Omental fat pad (tissue), 4 donors: ENCODE measurements around the gene TTLL6. TPM values are rescaled to one million over a fixed set of nuclear protein-coding genes. Genes with fewer than 3 reads are reported as not detected.
"Not testable (repeated sequence)": the region's sequence is repeated elsewhere in the genome, so short reads cannot be mapped to it uniquely, and the experiment has no call there.

ENCODE experiments used
- ATAC-seq: fragments of 150-250 bp; one replicate; pipeline ENCODE4 v1.9.1; 2016; ENCODE audit warnings: mild to moderate bottlenecking, moderate library complexity; ENCODE audit not compliant: low FRiP score
- DNase-seq: peaks from one replicate; pipeline ENCODE4 v3.0.0-alpha.2; 2019; ENCODE audit warnings: low spot score
- total RNA-seq, 4 donors: library from RNA; depleted of rRNA; stranded (reverse); fragments of >200 nt; gene quantifications; one replicate each; pipeline ENCODE4 v1.1.0, GENCODE V29; 2016
- TF ChIP-seq, protein P1 (sequence below), 3 donors: fragments of 450-650 bp; IDR thresholded peaks; one replicate each; pipeline ENCODE4 v1.5.1; 2016 to 2017; ENCODE audit warnings: antibody characterized with exemption in 3 of 3, mild to moderate bottlenecking in 3 of 3, moderate library complexity in 2 of 3

Gene TTLL6
- total RNA-seq, 4 donors from 2014 or later, result 1.9 TPM; not detected in 3

DNA sequence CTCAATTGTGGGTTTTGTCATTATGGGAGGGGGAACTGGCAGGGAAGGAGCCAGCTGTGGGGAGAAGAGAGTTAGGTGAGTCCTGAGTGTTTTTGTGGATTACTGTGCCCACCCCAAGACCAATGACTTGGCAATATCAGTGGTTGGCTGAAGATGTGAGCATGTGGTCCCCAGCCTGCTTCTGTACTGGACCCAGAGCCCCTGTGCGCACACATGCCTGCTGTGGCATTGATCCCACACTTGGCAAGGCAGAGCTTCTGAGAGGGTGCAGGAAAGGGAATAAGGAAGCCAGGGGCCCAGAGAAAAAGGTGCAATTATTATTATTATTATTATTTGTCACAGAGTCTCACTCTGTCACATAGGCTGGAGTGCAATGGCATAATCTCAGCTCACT is 96.0 kb downstream of the TTLL6 start:
- TF ChIP-seq, protein P1, sequence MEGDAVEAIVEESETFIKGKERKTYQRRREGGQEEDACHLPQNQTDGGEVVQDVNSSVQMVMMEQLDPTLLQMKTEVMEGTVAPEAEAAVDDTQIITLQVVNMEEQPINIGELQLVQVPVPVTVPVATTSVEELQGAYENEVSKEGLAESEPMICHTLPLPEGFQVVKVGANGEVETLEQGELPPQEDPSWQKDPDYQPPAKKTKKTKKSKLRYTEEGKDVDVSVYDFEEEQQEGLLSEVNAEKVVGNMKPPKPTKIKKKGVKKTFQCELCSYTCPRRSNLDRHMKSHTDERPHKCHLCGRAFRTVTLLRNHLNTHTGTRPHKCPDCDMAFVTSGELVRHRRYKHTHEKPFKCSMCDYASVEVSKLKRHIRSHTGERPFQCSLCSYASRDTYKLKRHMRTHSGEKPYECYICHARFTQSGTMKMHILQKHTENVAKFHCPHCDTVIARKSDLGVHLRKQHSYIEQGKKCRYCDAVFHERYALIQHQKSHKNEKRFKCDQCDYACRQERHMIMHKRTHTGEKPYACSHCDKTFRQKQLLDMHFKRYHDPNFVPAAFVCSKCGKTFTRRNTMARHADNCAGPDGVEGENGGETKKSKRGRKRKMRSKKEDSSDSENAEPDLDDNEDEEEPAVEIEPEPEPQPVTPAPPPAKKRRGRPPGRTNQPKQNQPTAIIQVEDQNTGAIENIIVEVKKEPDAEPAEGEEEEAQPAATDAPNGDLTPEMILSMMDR (IDR thresholded peaks at IDR 0.05), result no peak
- no peak for DNase-seq
- ATAC-seq, result no peak

DNA sequence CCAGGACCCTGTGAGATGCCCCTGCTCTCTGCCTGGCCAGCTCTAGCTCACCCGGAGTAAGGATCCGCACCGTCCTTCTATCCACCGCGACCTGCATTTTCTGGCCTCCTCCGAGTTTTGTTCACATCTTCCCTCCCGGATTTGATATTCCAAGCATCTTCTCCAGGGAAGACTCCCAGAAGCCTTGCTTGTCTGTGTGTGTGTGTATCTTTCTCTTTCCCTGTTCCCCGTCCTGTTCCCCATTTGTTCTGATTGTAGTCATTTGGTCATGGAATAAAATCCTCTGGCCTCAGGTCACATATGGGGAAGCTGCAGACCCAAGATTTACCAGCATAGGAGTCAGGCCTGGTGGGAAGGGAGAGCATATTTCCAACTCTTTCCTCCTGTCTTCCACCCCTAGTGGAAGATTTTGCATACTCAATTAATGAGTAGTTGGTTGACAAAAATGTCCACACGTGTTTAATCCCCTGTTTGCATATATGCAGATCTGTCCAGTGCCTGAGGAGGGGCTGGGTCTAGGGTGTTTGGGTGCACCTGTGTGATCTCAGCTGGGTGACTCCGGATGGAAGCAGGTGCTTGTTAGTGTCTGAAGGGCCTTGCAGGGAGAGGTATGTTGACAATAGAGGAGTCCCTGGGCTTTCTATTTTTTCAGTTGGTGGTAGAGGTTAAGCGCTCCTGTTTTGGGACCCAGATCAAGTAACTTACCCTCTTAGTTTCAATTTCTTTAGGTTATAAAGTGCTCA is 96.6 kb downstream of the TTLL6 start:
- no peak for DNase-seq
- ATAC-seq, result no peak
- TF ChIP-seq, protein P1 (IDR thresholded peaks at IDR 0.05), result no peak

DNA sequence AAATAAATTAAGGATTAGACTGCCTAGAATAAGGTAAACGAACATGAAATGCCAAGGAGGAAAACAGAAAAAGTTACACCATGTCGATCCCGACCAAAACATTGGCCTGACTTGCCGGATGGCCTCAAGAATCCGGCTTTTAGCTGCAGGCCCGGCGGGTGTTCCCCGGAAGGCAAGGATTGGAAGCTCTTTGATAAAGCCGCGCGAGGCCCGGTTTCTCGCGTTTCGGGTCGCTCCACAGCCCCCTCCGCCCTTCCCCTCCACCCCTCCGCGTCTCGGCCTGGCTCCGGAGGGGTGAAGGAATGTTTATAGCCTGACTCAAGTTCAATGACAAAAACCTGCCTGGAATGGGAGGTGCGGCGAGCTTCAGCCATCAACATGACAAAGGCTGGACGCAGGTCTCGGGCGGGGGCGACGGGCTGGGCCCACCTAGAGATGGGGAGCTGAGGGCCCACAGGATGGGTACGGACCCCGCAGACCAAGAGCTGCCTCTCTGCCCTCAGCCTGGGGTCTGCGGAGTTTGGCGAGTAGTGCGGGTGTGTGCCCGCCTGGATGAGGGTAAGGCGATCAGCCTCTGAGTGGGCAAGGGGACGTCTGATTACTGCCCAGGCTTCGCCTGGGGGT is 97.3 kb downstream of the TTLL6 start:
- TF ChIP-seq, protein P1 (IDR thresholded peaks at IDR 0.05), result no peak
- no peak for ATAC-seq
- DNase-seq, result no peak

DNA sequence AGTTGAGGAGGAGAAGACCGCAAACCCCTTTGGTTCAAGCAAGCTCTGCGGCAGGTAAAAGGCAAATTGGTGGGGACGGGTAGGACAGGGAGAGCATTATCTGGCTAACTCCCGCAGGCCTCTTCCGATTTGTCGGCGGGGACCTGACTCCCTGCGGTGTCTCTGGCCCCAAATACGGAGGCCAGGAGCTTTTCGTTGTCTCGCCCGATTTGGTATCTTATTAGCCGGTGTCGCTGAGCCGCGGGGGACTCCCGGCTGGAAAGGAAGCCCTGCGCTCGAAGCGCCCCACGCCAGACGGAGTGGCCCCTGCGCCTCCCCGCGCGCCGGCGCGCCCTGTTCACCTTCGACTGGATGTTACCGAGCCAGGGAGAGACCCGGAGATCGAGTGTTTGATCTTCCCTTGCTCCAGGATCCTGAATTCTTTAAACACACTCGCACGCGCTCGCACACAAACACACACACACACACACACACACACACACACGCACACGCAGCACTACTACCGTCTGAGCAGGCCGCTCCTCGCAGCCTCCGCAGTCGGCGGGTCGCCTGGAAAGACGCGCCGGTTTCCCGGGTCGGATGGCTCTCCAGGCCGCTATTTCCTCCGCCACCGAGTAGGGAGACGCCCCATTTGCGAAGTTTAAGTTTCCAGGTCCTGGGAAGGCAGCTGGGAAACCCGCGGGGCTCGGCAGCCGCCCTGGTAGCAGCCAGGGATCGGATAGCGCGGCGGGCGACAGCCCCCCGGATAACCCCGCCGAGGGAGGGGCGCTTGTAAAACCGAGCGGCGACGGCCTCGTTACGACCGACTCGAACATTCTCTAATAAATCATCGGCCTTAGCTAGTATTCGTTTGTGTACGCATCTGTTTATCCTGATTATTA is 98.0 kb downstream of the TTLL6 start:
- ATAC-seq, result no peak
- TF ChIP-seq, protein P1 (IDR thresholded peaks at IDR 0.05), result no peak
- no peak for DNase-seq

DNA sequence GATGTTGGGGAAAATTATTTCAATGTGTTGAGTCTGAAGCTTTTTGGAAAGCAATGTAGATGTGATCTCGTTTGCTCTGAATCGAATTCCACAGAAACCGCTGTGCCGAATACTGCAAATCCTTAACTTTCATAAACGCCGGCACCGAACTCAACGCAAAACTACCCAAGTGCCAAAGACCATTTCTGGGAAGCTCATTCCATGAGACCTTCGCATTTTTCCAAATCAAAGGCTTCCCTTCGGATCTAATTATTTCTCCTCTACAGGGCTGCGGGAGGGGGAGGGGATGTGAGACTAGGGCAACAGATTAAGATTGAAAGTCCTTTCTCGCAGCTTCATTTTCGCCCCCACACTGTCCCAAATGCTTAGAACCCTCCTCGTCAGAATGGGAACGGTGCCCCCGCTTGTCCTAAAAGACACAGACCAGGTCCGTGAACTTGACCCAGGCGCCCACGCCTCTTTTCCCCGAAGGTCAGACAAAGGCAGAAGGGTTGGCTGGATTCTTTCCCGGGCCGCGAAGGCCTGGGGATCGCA is 98.7 kb downstream of the TTLL6 start:
- no peak for ATAC-seq
- TF ChIP-seq, protein P1 (IDR thresholded peaks at IDR 0.05), result no peak
- no peak for DNase-seq

DNA sequence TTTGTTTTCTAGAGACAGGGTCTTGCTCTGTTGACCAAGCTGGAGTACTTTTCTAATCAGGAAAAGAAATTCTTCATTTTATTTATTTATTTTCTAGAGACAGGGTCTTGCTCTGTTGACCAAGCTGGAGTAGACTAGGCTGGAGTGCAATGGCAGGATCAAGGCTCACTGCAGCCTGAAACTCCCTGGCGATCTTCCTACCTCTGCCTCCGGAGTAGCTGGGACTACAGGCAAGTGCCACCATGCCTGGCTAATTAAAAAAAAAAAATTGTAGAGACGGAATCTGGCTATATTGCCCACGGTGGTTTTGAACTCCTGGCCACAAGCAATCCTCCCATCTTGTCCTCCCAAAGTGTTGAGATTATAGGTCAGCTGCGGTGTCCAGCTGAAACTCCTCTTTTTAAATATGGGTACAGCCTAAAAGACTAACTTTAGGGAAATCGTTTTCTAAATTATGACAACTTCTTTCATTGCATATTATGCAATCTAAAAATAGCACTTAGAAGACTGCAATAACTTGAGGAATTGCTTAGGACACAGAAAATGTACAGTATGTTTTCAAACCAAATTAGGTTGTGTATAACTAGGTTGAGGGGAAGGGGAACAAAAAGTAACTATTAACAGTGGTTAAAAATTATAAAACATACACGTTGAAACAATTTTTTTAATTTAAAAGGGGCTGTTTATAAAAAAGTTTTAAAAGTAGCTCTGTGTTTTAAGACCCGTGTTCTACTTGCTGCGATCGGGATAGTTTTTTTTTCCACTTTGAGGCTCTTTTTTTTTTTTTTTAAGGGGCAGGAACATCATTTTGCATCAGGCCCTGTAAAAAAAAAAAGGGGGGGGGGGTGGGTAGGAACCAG is 99.4 kb downstream of the TTLL6 start:
- TF ChIP-seq, protein P1 (IDR thresholded peaks at IDR 0.05), result no peak
- ATAC-seq (no peak), DNase-seq (no peak)

DNA sequence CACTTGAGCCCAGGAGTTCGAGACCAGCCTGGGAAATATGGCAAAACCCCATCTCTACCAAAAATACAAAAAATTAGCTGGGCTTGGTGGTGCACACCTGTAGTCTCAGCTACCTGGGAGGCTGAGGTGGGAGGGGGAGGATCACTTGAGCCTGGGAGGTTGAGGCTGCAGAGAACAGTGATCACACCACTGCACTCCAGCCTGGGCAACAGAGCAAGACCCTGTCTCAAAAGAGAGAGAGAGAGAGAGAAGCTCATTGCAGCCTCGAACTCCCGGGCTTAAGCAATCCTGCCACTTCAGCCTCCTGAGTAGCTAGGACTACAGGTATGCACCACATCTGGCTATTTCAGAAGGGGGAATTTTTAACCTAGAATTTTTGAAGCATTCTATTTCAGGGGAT is 100.5 kb downstream of the TTLL6 start:
- DNase-seq, ATAC-seq: not testable (repeated sequence)
